Mucosa of gallbladder (tissue), 1 donor: ENCODE results near the gene CYFIP2. TPM values are rescaled to one million over a fixed set of nuclear protein-coding genes. Genes with fewer than 3 reads are reported as not detected.
A peak's percentile ranks its signal among the peaks of the same experiment; 100 is the strongest.

Source experiments
- DNase-seq: peaks from one replicate; pipeline ENCODE4 v3.0.0-alpha.2; 2020; ENCODE audit warnings: low spot score
- total RNA-seq: library from RNA; stranded (reverse); gene quantifications from one replicate; pipeline ENCODE4 v1.2.1, GENCODE V29; 2021
- donor health status: DM: no; HTN: no; CAD: no.

Gene CYFIP2
- total RNA-seq, 1 donor from 2014 or later = 76.4 TPM

DNA sequence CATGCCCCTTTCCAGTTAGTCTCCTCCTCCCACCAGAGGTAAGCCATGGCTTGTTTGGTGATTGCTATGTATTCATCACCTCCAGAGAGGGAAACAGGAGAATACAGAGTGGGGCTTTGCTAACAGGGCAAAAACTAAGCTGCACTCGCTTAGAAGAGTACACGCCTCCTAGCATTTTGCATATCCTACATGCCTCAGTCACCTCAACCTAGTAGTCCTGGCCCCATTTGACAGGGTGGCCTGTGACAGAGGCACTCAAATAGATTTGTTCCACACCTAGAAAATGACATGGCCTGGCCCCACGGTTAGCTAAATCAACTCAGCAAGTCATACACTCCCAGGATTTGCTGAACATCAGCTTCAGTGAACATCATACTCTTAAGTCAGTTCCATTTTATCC is 90.7 kb downstream of the CYFIP2 start:
- no peak for DNase-seq

- no peak for DNase-seq
Measured at GRCh38 chr5:157357823-157358222, 91.9 kb downstream of the CYFIP2 start.

DNA sequence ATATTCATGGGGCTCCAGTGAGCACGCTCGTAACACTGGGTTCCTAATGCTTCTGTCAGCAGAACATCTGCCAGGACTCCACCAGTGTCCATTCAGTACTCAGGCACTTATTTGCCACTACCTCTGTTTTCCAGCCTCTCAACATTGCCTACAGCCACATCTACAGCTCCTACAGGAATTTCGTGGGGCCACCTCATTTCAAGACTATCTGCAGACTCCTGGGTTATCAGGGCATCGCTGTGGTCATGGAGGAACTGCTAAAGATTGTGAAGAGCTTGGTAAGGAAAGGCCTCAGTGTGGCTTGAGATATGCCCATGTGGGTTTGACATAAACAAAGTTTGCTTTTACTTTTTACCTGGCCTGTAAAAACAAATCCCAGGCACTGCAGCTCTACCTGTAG is 92.9 kb downstream of the CYFIP2 start:
- no peak for DNase-seq

DNA sequence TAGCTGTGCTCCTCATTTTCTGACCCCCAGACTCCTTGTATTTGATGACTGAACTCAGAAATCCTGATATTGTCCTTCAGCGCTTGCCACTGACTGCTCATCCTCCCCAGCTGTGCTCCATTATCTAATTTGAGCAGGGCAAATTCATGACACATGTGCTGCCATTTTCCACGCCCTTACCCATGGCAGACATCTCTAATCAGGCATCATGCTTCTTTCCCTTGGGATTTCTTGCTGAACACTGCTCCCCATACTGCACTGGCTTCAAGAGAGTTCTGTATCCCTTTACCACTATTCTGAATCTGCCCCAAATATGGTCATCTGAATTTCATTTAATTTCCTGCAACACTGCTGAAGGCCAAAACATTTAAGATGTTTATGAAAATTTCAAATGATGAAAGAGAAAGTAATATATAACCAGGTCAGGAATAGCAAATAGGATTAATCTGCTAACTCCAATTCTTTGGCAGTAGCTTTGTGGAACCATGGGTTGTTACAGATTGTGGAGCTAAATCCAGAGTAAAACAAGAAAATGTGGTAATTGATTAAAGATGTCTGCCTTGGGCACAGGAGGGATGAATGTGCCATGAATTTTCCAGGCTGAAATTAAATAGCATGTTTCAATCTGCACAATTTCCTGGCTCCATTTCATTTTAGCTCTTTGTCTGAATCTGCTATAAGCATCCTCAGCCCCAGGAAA is 93.6 kb downstream of the CYFIP2 start:
- no peak for DNase-seq

GRCh38 chr5:157362012-157362411 is 96.1 kb downstream of the CYFIP2 start:
- DNase-seq = no peak

DNA sequence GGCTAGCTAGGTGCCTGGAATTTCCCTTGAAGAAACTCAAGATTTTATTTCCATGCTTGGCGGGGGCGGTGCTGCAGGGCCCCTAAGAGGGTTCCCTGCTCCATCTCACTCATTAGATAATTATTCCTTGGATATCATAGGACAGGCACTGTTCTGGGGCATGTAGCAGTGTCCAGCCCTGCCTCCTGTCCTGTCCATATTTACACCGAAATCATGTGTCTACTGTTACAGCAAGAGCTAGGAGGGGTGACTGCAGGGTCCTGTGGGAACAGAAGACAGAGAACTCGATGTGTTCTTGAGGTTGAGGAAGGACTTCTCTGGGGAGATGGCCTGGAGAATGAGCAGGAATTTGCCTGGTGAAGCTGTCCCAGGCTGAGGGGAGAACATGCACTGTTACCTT is 96.6 kb downstream of the CYFIP2 start:
- DNase-seq = no peak

DNA sequence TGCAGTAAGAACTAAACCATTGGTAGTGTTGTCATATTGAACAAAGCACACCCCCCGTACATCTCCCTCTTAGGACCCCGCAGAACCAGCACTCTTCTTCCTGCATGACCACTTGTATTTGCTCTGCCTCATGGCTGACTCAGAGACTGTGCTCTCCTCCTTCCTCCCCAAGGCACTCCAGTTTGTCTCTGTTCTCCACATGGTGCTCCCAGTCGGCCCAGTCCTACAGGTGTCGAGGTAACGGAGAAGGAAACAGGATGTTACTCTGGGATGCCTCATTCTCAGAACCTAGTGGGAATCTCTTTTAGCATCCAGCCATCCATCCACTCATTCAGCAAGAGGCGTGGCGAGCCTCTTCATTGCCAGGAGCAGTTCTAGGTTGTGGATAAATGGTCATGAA is 97.1 kb downstream of the CYFIP2 start:
- no peak for DNase-seq

DNA sequence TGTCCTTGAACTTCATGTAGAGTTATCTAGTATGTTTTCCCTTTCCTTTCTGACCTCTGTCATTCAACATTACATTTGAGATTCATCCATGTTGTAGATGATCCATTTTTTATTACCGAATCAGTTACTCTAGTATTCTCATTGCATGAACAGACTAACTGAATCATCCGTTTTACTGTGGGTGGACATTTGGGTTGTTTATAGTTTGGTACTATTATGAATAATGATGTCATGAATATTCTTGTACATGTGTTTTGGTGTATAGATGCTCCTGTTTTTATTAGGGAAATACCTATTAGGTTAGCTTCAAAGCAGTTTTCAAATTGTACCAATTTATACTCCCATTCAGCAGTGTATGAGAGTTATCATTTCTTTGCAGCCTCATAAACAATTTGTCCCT is 99.8 kb downstream of the CYFIP2 start:
- DNase-seq = no peak

DNA sequence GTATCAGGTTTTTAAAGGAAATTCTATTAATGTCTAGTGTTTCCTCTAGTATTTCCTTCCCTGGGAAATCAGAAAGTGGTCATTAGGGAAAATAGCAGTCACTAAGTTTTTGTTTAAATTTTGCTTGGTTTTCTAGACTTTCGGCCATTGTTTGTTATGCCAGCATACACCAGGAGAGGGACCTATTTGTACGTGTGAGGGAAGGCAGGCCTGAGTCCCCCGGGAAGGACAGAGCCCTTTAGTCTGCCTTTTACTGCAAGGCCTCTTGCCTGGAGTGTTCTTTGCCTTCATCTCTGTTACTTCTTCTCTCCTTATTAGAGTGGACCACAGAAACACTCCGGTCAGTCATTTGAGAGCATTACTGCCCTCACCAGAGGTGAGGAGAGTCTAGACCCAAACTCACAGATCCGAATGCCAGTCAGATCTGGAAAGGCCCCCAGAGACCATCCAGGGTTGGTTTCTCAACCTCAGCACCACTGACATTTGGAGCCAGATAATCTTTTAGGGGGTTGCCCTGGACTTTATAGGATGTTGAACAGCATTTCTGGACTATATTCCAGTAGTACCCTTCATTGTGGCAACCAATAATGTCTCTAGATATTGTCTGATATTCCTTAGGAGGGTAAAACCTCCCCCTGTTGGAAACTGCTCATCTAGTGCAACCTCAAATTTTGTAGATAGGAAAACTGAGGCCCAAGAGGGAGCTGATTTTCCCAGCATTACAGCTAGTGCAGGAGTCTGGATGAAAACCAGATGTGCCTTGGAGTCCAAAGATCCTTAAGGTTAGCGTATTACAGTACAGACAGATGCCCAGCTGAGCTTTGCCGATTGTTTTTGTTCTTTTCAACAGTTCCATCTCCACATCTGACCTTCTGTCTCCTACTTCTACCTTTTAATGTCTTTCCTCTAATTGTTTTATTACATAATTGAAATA is 101.1 kb downstream of the CYFIP2 start:
- peak; percentile 21 for DNase-seq

GRCh38 chr5:157369507-157369906 is 103.6 kb downstream of the CYFIP2 start:
- DNase-seq = no peak

GRCh38 chr5:157370967-157371366 is 105.0 kb downstream of the CYFIP2 start:
- no peak for DNase-seq

GRCh38 chr5:157371655-157372471 is 105.9 kb downstream of the CYFIP2 start:
- DNase-seq = no peak

GRCh38 chr5:157372472-157372822 is 106.5 kb downstream of the CYFIP2 start:
- DNase-seq = no peak

GRCh38 chr5:157378509-157378908 is 112.6 kb downstream of the CYFIP2 start:
- DNase-seq = no peak

DNA sequence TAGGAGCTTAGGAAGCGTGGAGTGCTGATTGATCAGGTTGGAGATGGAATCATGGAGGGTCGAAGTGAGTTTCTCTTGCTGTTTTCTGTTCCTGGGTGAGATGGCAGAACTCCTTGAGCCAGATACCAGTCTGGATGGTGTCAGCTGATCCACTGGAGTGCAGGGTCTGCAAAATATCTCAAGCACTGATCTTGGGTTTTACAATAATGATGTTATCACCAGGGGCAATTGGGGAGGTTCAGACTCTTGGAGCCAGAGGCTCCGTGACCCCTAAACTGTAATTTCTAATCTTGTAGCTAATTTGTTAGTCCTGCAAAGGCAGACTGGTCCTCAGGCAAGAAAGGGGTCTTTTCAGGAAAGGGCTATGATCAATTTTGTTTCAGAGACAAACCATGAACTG is 114.1 kb downstream of the CYFIP2 start:
- no peak for DNase-seq

- no peak for DNase-seq
Measured at GRCh38 chr5:157381746-157382145, 115.8 kb downstream of the CYFIP2 start.

DNA sequence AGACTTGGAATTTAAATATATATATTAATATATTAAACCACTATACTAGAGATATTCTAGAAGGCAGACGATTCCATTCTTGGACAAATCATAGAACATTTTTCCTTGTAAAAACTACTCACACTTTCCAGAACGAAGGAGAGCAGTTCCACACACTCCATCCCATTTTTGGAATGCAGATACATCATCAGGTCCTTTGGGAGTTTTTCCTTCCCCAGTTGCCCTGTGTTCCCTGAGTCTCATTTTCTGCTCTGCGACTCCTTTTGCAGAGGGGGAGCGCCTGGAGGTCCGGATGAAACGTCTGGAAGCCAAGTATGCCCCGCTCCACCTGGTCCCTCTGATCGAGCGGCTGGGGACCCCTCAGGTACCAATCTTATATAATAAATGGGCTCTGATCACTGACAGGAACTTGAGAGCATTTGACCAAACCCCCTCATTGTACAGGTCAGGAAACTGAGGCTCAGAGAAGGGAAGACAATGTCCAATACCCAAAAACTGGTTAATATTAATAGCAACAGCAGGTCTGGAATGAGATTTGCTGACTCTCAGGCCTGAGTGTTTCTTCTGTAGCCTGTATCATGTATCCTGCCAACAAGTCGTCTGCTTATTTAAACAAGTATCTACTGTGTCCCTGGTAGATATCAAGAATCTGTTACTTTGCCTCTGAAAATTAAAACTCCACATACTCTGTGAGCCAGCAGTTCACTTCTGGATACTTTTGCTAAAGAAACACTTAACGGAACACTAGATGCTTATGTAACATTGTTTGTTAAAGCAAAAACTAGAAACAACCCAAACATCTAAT is 117.3 kb downstream of the CYFIP2 start:
- DNase-seq = no peak

DNA sequence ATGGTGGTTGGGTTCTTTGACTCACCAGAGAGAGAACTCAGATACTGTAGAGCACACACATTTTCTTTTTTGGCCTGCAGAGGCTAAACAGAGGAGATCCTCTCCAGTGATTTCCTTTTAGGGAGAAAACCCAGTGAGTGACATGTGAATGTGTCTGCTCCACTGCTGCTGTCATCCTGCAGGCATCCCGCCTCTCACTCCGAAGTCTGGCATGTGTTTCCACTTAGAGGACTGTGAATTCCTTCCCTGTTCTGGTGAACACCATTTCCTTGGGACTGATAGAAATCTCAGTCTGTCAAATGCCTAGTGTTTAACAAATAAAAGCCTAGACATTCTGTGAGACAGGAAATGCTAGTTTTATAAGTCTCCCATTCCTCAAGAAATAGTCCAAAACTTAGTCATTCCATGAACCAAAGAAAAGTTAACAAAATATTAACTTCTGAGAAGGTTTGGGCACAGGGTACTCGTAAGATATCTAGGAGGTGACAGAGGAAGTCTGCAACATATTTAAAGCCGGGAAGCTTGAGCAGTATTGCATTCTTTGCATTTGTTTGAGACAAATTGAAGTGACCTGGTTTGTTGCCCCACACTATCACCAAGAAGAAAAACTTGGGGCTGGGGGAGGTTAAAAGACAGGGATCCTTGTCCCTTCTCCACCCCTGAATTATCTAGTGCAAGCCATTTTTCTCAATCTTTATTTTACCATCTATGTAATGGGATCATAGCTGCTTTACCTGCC is 119.2 kb downstream of the CYFIP2 start:
- peak; percentile 51 for DNase-seq

- no peak for DNase-seq
Measured at GRCh38 chr5:157387041-157387563, 121.2 kb downstream of the CYFIP2 start.

- DNase-seq = peak; percentile 34
Measured at GRCh38 chr5:157387683-157388093, 121.8 kb downstream of the CYFIP2 start.
